HG02588 (cell line): ENCODE measurements around the gene MTG2.
A peak's percentile ranks its signal among the peaks of the same experiment; 100 is the strongest.

Source experiments
- ATAC-seq: cut with Tn5 transposase; IDR thresholded peaks from one replicate; pipeline ENCODE4 v1.9.1; 2021; ENCODE audit warnings: mild to moderate bottlenecking, moderate library complexity; ENCODE audit not compliant: unreplicated experiment

The MTG2 gene

GRCh38 chr20:62229667-62230066 is 46.8 kb downstream of the MTG2 start:
- no peak for ATAC-seq

DNA sequence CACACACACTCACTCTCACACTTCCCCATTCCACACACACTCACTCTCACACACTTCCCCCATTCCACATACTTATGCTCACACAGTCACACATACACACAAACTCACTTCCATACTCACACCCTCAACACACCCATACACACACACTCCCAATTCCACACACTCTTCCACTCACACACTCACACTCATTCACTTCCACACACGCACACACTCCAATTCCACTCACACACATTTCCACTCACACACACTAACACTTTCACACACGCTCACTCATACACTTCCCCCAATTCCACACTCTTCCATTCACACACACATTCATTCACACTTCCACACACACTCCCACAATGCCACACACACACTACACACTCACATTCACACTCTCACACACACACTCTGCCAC is 47.4 kb downstream of the MTG2 start:
- ATAC-seq, result no peak

DNA sequence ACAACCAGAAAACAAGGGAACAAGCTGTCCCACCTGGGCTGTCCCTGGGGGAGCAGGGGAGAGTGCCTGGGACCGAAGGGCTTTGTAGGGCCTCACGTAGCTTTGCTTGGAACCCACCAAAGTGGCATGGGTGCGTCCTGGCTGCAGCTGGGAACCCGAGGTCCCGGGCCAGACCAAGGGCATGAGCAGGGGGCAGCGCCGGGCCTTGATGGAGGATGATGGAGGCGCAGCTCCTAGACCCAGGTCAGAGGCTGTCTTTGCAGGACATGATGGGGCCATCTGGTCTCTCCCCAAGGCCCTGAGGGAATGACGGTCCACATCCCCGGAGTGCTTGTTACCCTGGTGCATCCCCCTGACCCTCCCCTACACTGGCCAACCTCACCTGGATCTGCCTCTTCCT is 47.9 kb downstream of the MTG2 start:
- no peak for ATAC-seq

- no peak for ATAC-seq
These were observed 48.5 kb downstream of the MTG2 start for GRCh38 chr20:62231292-62231691.

- ATAC-seq, result no peak
These were observed 49.4 kb downstream of the MTG2 start for GRCh38 chr20:62232194-62232593.

GRCh38 chr20:62232770-62233645 is 50.2 kb downstream of the MTG2 start:
- no peak for ATAC-seq

DNA sequence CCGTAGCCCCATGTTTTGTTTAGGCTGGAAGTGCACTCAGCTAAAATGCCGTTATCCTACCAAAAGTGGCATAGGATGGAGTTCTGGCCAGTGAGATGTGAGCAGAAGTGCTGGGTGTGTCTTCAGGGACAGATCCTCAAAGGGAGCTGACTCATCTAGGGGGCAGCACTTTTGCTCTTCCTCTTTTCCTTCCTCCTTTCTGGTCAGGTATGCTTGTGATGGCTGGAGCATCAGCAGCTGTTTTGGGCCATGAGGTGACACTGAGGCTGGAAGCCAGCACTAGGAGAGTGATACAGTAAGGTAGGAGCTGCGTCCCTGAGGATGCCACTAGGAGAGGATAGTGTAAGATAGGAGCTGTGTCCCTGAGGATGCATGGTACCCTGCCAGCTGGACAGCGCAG is 50.9 kb downstream of the MTG2 start:
- no peak for ATAC-seq

GRCh38 chr20:62234339-62234738 is 51.5 kb downstream of the MTG2 start:
- ATAC-seq, result no peak

DNA sequence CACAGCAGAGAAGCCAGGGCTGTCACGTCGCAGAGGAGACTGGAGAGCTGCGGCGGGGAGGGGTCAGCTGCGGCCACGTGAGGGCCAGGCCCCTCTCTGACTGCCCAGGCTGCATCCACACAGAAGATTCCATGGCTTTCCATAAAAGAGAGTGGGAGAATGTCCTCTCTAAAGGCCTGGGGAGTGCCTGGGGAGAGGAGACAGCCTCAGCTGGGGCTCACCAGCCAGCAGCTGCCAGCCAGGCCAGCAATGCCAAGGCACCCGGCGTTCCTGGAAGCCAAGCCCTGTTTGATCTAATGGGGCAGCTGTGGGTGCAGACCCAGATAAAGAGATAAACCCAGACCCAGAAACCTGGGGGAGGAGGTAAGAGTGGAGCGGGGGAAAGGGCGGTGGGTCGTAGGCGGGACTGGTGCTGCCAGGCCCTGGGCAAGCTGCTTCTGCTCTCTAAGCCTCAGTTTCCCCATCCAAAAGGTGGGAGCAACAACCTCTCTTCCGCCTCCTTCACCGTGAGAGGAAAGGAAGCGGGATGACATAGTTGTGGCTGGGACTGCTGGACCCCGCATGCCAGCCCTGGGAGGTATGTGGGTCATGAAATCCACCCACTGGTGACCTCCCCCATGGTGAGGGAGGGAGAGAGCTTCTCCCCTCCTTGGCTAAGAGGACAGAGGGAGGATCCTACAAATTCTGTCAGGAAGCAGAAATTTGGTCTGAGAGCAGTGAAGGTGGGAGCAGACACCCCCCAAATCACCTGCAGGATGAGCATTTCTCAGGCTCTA is 52.4 kb downstream of the MTG2 start:
- ATAC-seq, result no peak

DNA sequence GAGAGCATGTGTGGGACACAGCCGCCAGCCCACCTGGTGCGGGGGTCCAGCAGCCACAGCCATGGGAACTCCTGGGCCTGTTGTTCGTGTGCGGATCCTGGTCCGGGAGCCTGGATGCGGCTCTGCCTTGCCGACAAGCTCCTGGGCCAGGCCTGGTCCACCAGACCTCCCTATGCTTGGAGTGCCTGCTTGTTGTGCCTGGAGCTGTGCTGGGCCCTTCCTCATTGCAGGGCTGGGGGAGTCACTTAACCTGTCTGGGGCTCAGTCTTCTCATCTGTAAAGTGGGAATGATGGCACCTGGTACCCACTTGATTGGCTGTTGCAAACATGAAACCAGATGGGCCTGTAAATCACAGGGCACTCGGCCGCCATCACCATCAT is 52.9 kb downstream of the MTG2 start:
- ATAC-seq, result no peak

GRCh38 chr20:62236200-62236599 is 53.4 kb downstream of the MTG2 start:
- ATAC-seq, result no peak

- no peak for ATAC-seq
These were observed 54.1 kb downstream of the MTG2 start for GRCh38 chr20:62236766-62237513.

DNA sequence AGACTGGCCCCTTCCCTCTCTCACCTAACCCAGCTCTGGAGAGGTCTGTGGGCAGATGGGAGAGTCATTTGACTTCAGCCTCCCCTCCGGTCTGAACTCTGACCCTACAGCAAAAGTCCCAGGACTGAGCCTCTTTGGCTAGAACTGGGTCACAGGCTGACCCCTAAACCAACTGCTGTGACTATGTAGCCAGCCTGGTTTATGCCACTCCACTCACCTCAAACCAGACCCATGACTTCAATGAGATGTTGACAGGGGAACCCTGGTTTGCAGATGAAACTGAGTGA is 54.6 kb downstream of the MTG2 start:
- no peak for ATAC-seq

- peak; percentile 97 for ATAC-seq
These were observed 55.2 kb downstream of the MTG2 start, which contains the start of gene OSBPL2 for GRCh38 chr20:62237801-62238568. OSBPL2 (plus strand) TSS chr20:62238521; CDS start chr20:62256185, 17,664 bp downstream.

GRCh38 chr20:62238569-62239277 is 55.9 kb downstream of the MTG2 start:
- ATAC-seq, result peak; percentile 7

- no peak for ATAC-seq
These were observed 56.6 kb downstream of the MTG2 start for GRCh38 chr20:62239278-62239879.

DNA sequence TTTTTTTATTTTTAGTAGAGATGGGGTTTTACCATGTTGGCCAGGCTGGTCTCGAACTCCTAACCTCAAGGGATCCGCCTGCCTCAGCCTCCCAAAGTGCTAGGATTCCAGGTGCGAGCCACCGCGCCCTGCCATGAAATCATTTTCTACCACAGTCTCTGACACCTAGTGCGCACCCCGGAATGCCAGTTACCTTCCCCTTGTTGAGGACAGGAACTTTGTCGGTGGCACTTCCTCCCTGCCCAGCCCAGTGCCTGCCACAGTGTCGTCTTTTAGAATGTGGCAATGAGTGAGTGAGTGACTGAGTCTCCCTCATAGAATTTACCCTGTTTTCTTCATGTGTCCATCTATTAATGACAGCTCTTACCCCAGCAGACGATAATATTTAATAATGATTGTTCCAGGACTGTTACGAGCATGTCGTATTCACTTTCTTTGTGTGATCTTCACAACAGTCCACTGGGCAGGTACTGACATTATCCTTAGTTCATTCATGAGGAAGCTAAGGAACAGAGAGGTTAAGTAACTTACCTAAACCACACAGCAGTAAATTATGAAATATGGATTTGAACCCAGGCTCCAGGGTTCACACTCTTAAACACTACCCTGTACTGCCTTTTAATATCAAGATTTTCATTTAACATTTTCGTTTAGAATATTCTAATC is 57.3 kb downstream of the MTG2 start:
- no peak for ATAC-seq

DNA sequence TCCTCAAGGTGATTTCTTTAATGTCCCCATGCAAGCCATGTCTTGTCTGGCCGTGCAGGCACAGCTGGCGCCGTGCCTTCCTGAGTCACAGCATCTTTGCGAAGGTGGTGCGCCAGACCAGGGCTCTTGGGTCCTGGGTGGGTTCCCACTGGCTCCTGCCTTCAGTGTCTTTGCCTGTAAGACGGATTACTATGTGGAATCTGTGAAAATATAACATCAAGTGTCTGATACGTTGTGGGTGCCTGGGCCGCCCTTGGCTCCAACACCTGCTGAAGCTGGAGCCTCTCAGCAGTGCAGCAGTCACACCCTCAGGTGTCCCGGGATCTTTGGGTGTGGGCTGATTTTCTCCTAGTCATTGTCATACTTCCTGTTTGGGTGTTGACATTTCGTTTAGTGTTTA is 58.7 kb downstream of the MTG2 start:
- no peak for ATAC-seq

- ATAC-seq, result no peak
These were observed 59.3 kb downstream of the MTG2 start for GRCh38 chr20:62242176-62242575.
